ENCODE measurements around the gene M1AP.

The M1AP gene

GRCh38 chr2:74548900-74549826 lies 99.0 kb downstream of the M1AP start:
- H2AK5ac ChIP-seq (ENCODE audit: low read length, severe bottlenecking): no peak overlapping the region
- no peaks in the 10 kb centered on the region for H3K9me3 ChIP-seq (ENCODE audit: control insufficient read depth, low read length)
- H2BK120ac ChIP-seq (ENCODE audit: low read depth, low read length): peak overlapping the region; percentile 75
- peak overlapping the region in 1 of 2 experiments; percentile 83 for H3K4ac ChIP-seq (ENCODE audit: low read depth in 1 of 2, low read length in 2 of 2)
- DNase-seq: peak; percentile 44
- H2BK15ac ChIP-seq (ENCODE audit: low read depth, poor library complexity, severe bottlenecking): peak overlapping the region; percentile 54
- peak overlapping the region; percentile 58 to 80 for H3K4me3 ChIP-seq (ENCODE audit: insufficient read depth in 1 of 2, low read depth in 1 of 2, low read length in 2 of 2)
- peak overlapping the region; percentile 82 for H3K9ac ChIP-seq (ENCODE audit: low read length)
- WGBS: 4% methylated on average over 79 of the region's 85 CpGs
- H3K79me1 ChIP-seq (replicated peaks; ENCODE audit: low read length, poor library complexity, severe bottlenecking): peaks cover 13% of the 10 kb centered on the region
- H3K4me1 ChIP-seq (ENCODE audit: control insufficient read depth, insufficient read depth, low read depth, low read length): peaks cover 20% of the 10 kb centered on the region
- no peak overlapping the region for H2BK5ac ChIP-seq (ENCODE audit: low read depth, low read length, poor library complexity, severe bottlenecking)
- no peaks in the 10 kb centered on the region for H3K36me3 ChIP-seq (ENCODE audit: control insufficient read depth in 1 of 2, insufficient read depth in 2 of 2, low read depth in 1 of 2, low read length in 2 of 2)
- H4K91ac ChIP-seq (ENCODE audit: low read length): peak overlapping the region; percentile 77
- peak overlapping the region in 1 of 2 experiments; percentile 60 for H3K23ac ChIP-seq (ENCODE audit: low read length in 2 of 2)
- peak overlapping the region in 1 of 2 experiments; percentile 87 for H3K14ac ChIP-seq (ENCODE audit: low read length in 2 of 2)
- H4K8ac ChIP-seq (ENCODE audit: low read length): peak overlapping the region; percentile 70
- H2BK12ac ChIP-seq (ENCODE audit: low read length in 2 of 2): peak overlapping the region in 1 of 2 experiments; percentile 51
- H3K4me2 ChIP-seq (ENCODE audit: low read length, poor library complexity, severe bottlenecking): peak overlapping the region; percentile 98
- H3K18ac ChIP-seq (ENCODE audit: low read depth in 1 of 2, low read length in 2 of 2): peak overlapping the region; percentile 52 to 88
- peak overlapping the region; percentile 81 for H2AFZ ChIP-seq (ENCODE audit: low read depth, low read length)
- no peaks in the 10 kb centered on the region for H3K27me3 ChIP-seq (ENCODE audit: control insufficient read depth in 1 of 2, insufficient read depth in 1 of 2, low read length in 2 of 2)
- H3K27ac ChIP-seq (ENCODE audit: low read length, poor library complexity, severe bottlenecking): no peak overlapping the region

GRCh38 chr2:74548285-74548899 lies 99.7 kb downstream of the M1AP start:
- H3K79me1 ChIP-seq (replicated peaks; ENCODE audit: low read length, poor library complexity, severe bottlenecking): peaks cover 13% of the 10 kb centered on the region
- no peak overlapping the region for H2AK5ac ChIP-seq (ENCODE audit: low read length, severe bottlenecking)
- H2BK12ac ChIP-seq (ENCODE audit: low read length in 2 of 2): no peak overlapping the region
- no peak overlapping the region for H3K14ac ChIP-seq (ENCODE audit: low read length in 2 of 2)
- H4K8ac ChIP-seq (ENCODE audit: low read length): peak overlapping the region; percentile 55
- H3K27me3 ChIP-seq (ENCODE audit: control insufficient read depth in 1 of 2, insufficient read depth in 1 of 2, low read length in 2 of 2): no peaks in the 10 kb centered on the region
- peak overlapping the region; percentile 82 for H3K9ac ChIP-seq (ENCODE audit: low read length)
- H3K9me3 ChIP-seq (ENCODE audit: control insufficient read depth, low read length): no peaks in the 10 kb centered on the region
- no peak overlapping the region for H4K91ac ChIP-seq (ENCODE audit: low read length)
- peak overlapping the region; percentile 75 for H2BK120ac ChIP-seq (ENCODE audit: low read depth, low read length)
- H3K4me3 ChIP-seq (ENCODE audit: insufficient read depth in 1 of 2, low read depth in 1 of 2, low read length in 2 of 2): peak overlapping the region; percentile 58 to 80
- H2BK5ac ChIP-seq (ENCODE audit: low read depth, low read length, poor library complexity, severe bottlenecking): no peak overlapping the region
- H3K36me3 ChIP-seq (ENCODE audit: control insufficient read depth in 1 of 2, insufficient read depth in 2 of 2, low read depth in 1 of 2, low read length in 2 of 2): no peaks in the 10 kb centered on the region
- 13% methylated on average over 26 of the region's 26 CpGs for WGBS
- peak overlapping the region in 1 of 2 experiments; percentile 24 for H3K4ac ChIP-seq (ENCODE audit: low read depth in 1 of 2, low read length in 2 of 2)
- no peak overlapping the region for H2BK15ac ChIP-seq (ENCODE audit: low read depth, poor library complexity, severe bottlenecking)
- peaks cover 16% of the 10 kb centered on the region for H3K4me1 ChIP-seq (ENCODE audit: control insufficient read depth, insufficient read depth, low read depth, low read length)
- no peak for DNase-seq
- H3K18ac ChIP-seq (ENCODE audit: low read depth in 1 of 2, low read length in 2 of 2): no peak overlapping the region
- H3K4me2 ChIP-seq (ENCODE audit: low read length, poor library complexity, severe bottlenecking): peak overlapping the region; percentile 98
- H2AFZ ChIP-seq (ENCODE audit: low read depth, low read length): peak overlapping the region; percentile 51
- H3K27ac ChIP-seq (ENCODE audit: low read length, poor library complexity, severe bottlenecking): no peak overlapping the region
- no peak overlapping the region for H3K23ac ChIP-seq (ENCODE audit: low read length in 2 of 2)

GRCh38 chr2:74546004-74546403 lies 102.1 kb downstream of the M1AP start:
- H3K14ac ChIP-seq (ENCODE audit: low read length in 2 of 2): no peak overlapping the region
- H3K18ac ChIP-seq (ENCODE audit: low read depth in 1 of 2, low read length in 2 of 2): no peak overlapping the region
- H3K79me1 ChIP-seq (replicated peaks; ENCODE audit: low read length, poor library complexity, severe bottlenecking): peaks cover 10% of the 10 kb centered on the region
- H2BK15ac ChIP-seq (ENCODE audit: low read depth, poor library complexity, severe bottlenecking): no peak overlapping the region
- no peak overlapping the region for H2BK5ac ChIP-seq (ENCODE audit: low read depth, low read length, poor library complexity, severe bottlenecking)
- peak overlapping the region in 1 of 2 experiments; percentile 31 for H2BK12ac ChIP-seq (ENCODE audit: low read length in 2 of 2)
- WGBS: 88% methylated on average over 3 of the region's 3 CpGs
- H3K4me2 ChIP-seq (ENCODE audit: low read length, poor library complexity, severe bottlenecking): no peak overlapping the region
- H2AK5ac ChIP-seq (ENCODE audit: low read length, severe bottlenecking): no peak overlapping the region
- no peak overlapping the region for H3K27ac ChIP-seq (ENCODE audit: low read length, poor library complexity, severe bottlenecking)
- peaks cover 10% of the 10 kb centered on the region for H3K4me1 ChIP-seq (ENCODE audit: control insufficient read depth, insufficient read depth, low read depth, low read length)
- peak overlapping the region; percentile 36 for H4K8ac ChIP-seq (ENCODE audit: low read length)
- no peak overlapping the region for H2AFZ ChIP-seq (ENCODE audit: low read depth, low read length)
- no peak for DNase-seq
- H3K9me3 ChIP-seq (ENCODE audit: control insufficient read depth, low read length): no peaks in the 10 kb centered on the region
- no peaks in the 10 kb centered on the region for H3K36me3 ChIP-seq (ENCODE audit: control insufficient read depth in 1 of 2, insufficient read depth in 2 of 2, low read depth in 1 of 2, low read length in 2 of 2)
- no peak overlapping the region for H2BK120ac ChIP-seq (ENCODE audit: low read depth, low read length)
- H3K9ac ChIP-seq (ENCODE audit: low read length): no peak overlapping the region
- H3K4me3 ChIP-seq (ENCODE audit: insufficient read depth in 1 of 2, low read depth in 1 of 2, low read length in 2 of 2): no peak overlapping the region
- H3K23ac ChIP-seq (ENCODE audit: low read length in 2 of 2): no peak overlapping the region
- H4K91ac ChIP-seq (ENCODE audit: low read length): no peak overlapping the region
- no peaks in the 10 kb centered on the region for H3K27me3 ChIP-seq (ENCODE audit: control insufficient read depth in 1 of 2, insufficient read depth in 1 of 2, low read length in 2 of 2)
- H3K4ac ChIP-seq (ENCODE audit: low read depth in 1 of 2, low read length in 2 of 2): no peak overlapping the region

GRCh38 chr2:74544634-74545033 lies 103.5 kb downstream of the M1AP start:
- Histone ChIP-seq H3K27me3 (ENCODE audit: control insufficient read depth in 1 of 2, insufficient read depth in 1 of 2, low read length in 2 of 2) (no peaks in the 10 kb centered on the region), H3K27ac (ENCODE audit: low read length, poor library complexity, severe bottlenecking) (no peak overlapping the region), H3K36me3 (ENCODE audit: control insufficient read depth in 1 of 2, insufficient read depth in 2 of 2, low read depth in 1 of 2, low read length in 2 of 2) (no peaks in the 10 kb centered on the region), H3K4me2 (ENCODE audit: low read length, poor library complexity, severe bottlenecking) (no peak overlapping the region), H3K4me3 (ENCODE audit: insufficient read depth in 1 of 2, low read depth in 1 of 2, low read length in 2 of 2) (no peak overlapping the region), H4K91ac (ENCODE audit: low read length) (no peak overlapping the region), H3K9me3 (ENCODE audit: control insufficient read depth, low read length) (no peaks in the 10 kb centered on the region), H2BK5ac (ENCODE audit: low read depth, low read length, poor library complexity, severe bottlenecking) (no peak overlapping the region), H3K9ac (ENCODE audit: low read length) (no peak overlapping the region), H2BK120ac (ENCODE audit: low read depth, low read length) (no peak overlapping the region), H3K4me1 (ENCODE audit: control insufficient read depth, insufficient read depth, low read depth, low read length) (peaks cover 7% of the 10 kb centered on the region), H3K4ac (ENCODE audit: low read depth in 1 of 2, low read length in 2 of 2) (no peak overlapping the region), H3K23ac (ENCODE audit: low read length in 2 of 2) (no peak overlapping the region), H4K8ac (ENCODE audit: low read length) (no peak overlapping the region), H2BK15ac (ENCODE audit: low read depth, poor library complexity, severe bottlenecking) (no peak overlapping the region), H3K14ac (ENCODE audit: low read length in 2 of 2) (no peak overlapping the region), H2BK12ac (ENCODE audit: low read length in 2 of 2) (no peak overlapping the region), H3K79me1 (replicated peaks; ENCODE audit: low read length, poor library complexity, severe bottlenecking) (peaks cover 7% of the 10 kb centered on the region), H2AK5ac (ENCODE audit: low read length, severe bottlenecking) (no peak overlapping the region), H3K18ac (ENCODE audit: low read depth in 1 of 2, low read length in 2 of 2) (no peak overlapping the region), H2AFZ (ENCODE audit: low read depth, low read length) (no peak overlapping the region)
- DNase-seq: no peak
- WGBS: 90% methylated on average over 3 of the region's 3 CpGs
